Activated T-cell treated with anti-CD3 and anti-CD28 coated beads for 24 hours (primary cell): Measurements from ENCODE around the gene ACSM2B.
"Not testable (repeated sequence)": the region's sequence is repeated elsewhere in the genome, so short reads cannot be mapped to it uniquely, and the experiment has no call there.

Experiments
- DNase-seq: peaks from one replicate; pipeline ENCODE4 v3.0.0-alpha.2; 2020; ENCODE audit warnings: low read depth

The ACSM2B gene

GRCh38 chr16:20595694-20596093, 19.5 kb upstream of the ACSM2B start:
- DNase-seq = not testable (repeated sequence)

DNA sequence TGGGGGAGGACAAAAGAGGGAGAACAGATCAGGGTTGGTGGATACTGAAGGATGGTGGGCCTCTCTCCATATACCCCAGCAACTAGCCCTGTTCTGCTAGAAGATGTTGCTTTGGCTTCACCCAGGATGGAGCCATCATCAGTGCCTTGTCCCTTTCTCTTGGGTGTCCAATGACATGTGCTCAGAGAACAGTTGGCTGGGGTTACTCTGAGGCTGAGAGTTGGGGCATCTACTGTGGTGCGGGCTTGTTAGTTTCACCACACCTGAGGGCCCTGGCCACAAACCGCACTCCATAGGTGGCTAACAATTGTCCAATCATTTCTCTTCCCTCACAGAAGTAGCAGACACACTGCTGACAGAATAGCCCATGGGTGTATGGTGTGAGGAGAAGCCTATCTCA, 18.9 kb upstream of the ACSM2B start:
- DNase-seq = not testable (repeated sequence)

GRCh38 chr16:20592780-20593179, 16.6 kb upstream of the ACSM2B start:
- not testable (repeated sequence) for DNase-seq

- DNase-seq = not testable (repeated sequence)
These were observed 13.3 kb upstream of the ACSM2B start for GRCh38 chr16:20589486-20589885.

DNA sequence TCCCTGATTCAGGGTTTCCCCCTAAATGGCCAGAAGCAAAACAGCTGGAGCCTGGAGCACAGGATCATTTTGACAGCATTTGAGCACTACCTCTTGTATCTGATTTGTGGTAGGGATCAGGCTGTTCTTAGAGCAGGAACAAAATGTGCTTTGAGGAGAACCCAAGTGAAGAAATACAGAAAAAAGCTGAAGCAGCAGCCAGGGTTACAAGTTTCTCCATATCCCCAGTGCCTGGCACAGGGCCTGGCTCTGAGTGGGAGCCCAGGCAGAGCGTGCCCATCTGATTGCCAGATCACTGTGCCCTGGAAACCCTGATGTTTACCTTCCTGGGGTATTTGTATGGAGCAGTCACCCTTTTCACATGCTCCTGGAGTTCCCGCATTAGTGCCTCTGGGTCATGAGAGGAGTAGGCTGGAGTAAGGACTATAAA, 11.5 kb upstream of the ACSM2B start:
- not testable (repeated sequence) for DNase-seq

DNA sequence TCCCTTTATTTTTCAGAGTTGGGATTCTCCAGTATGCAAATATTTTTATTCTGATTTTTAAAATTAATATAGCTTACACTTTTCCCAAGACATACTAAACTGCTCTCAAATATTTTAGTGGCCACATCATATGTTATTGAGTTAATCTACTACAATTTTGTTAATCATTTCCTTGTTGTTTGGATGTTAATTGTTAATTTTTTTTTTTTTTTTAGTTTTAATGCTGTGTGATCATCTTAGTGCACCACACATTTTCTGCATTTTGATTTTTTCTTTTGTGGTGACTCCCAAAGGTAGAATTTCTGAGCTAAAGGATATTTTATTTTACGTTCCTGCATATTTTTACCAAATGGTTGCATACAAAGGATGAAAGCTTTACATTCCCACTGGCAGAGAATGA, 10.5 kb upstream of the ACSM2B start:
- DNase-seq = not testable (repeated sequence)

GRCh38 chr16:20586112-20586511, 9.9 kb upstream of the ACSM2B start:
- DNase-seq = not testable (repeated sequence)

GRCh38 chr16:20580487-20581259, 4.5 kb upstream of the ACSM2B start:
- not testable (repeated sequence) for DNase-seq

DNA sequence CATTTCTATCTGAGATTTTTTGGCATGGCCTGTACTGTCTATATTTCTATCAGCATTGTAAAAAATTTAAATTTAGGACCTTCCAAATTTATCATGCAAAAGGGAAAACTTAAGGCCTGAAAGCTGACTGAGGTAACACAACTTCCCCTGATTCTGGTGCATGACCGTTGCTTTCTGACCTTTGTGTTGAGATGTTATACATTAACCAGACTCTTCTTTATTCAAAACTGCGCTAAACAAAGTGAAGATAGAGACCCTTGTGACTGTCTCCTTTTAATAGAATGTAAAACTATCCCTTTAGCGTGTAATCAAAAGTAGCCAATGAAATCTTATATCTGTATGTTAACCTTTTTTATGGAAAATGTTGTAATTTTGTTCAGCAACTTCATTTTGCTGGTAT, 1.9 kb upstream of the ACSM2B start:
- DNase-seq = not testable (repeated sequence)

DNA sequence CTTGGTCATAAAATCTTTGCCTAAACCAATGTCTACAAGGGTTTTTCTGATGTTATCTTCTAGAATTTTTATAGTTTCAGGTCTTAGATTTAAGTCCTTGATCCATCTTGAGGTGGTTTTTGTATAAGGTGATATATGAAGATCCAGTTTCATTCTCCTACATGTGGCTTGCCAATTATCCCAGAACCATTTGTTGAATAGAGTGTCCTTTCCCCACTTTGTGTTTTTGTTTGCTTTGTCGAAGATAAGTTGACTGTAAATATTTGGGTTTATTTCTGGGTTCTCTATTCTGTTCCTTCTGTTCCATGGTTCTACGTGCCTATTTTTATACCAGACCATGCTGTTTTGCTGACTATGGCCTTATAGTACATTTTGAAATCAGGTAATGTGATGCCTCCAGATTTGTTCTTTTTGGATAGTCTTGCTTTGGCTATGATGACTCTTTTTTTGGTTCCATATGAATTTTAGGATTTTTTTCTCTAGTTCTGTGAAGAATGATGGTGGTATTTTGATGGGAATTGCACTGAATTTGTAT, 7.0 kb downstream of the ACSM2B start:
- not testable (repeated sequence) for DNase-seq

DNA sequence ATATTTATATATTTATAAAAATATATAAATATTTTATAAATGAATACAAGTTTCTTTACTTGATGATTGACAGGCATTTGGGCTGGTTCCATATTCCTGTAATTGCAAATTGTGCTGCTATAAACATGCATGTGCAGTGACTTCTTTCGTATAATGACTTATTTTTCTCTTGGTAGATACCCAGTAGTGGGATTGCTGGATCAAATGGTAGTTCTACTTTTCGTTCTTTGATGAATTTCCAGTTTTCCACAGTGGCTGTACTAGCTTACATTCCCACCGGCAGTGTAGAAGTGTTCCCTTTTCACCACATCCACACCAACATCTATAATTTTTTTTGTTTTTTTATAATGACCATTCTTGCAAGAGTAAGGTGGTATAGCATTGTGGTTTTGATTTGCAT, 7.8 kb downstream of the ACSM2B start:
- no peak for DNase-seq

DNA sequence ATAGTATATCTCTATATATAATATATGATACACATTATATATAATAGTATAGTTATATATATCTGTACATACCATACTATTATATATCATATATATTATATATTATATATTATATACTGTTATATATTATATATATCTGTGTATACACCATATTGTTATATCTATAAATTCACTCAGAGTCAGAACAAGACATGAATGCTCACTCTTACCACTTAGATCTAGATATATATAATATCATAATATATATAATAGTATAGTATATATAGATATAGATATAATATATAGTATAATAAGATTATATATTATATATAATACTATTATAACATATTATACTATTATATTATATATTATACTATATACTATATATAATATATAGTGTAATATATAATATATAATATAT, 9.3 kb downstream of the ACSM2B start:
- DNase-seq = no peak

DNA sequence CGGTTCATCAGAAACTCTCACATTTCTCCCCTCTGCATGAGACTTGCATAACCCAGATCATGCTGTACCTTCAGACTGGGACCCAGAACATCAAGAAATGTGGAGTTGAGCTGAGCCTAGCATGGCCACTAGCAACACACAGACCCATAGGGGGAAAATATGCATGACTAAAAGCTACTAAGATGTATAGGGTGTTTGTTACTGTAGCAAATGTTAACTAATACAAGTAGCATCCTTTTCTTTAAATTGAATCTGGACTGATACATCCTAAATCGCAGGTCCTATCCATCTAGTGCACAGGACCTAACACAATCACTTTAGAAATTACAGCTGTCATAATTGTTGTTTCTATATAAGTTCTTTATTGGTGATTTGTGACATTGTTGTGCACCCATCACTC, 10.8 kb downstream of the ACSM2B start:
- not testable (repeated sequence) for DNase-seq

- not testable (repeated sequence) for DNase-seq
These were observed 11.9 kb downstream of the ACSM2B start for GRCh38 chr16:20564218-20564617.

GRCh38 chr16:20555628-20556027, 20.5 kb downstream of the ACSM2B start:
- not testable (repeated sequence) for DNase-seq

DNA sequence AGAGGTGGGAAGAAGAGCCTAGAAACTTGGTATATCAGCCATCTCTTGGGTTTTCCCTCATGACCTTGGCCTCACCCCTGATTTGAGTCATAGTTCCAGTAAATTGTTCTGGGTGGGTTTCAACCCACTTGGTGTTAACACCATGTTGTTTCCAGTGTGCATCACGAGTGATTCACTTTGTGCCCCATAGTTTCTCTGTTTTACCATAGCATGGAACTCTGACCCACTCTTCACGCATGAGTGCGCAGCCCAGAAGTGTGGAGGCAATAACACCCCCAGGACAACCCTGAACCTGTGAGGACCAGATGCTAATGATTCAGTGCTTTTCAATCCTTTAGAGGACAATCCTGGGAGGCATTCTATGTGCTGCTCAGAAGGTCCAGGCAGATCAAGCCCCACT, 21.5 kb downstream of the ACSM2B start:
- not testable (repeated sequence) for DNase-seq

DNA sequence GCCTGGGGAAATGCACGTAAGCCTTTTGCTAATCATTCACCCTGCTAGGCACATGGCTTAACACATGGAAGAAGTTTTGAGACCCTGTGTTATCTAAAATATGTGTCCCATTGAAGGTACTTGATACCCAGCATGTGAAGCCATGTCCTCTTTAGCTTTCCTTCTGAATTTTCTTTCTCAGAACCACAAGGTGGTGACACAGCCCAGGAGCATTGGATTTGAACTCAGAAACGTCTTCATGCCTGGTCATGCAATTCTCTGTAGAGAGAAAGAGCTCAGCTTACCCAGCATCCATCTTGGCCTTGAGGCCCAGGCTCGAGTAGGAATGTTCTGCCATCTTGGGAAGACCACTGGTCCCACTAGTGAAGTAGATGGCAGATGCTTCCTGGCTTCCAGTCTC, 22.7 kb downstream of the ACSM2B start:
- DNase-seq = not testable (repeated sequence)

DNA sequence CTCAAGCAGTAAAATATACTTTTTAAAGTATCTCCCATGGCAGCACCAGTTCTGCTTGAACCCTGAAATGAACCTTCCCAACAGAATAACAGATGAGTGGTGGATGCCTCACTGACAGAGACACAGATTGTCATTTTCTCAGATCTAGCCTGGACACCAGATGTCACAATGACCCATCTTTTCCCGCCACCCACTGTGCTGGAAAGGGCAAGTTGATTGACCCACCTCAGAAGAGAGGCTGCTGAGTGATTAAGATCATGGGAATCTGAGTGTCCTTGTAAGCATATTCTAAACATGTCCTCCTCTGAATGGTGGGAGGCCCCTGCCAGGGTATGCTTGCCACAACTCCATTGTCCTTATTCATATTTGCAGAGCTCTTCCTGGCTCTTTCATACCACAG, 29.2 kb downstream of the ACSM2B start:
- DNase-seq = not testable (repeated sequence)

DNA sequence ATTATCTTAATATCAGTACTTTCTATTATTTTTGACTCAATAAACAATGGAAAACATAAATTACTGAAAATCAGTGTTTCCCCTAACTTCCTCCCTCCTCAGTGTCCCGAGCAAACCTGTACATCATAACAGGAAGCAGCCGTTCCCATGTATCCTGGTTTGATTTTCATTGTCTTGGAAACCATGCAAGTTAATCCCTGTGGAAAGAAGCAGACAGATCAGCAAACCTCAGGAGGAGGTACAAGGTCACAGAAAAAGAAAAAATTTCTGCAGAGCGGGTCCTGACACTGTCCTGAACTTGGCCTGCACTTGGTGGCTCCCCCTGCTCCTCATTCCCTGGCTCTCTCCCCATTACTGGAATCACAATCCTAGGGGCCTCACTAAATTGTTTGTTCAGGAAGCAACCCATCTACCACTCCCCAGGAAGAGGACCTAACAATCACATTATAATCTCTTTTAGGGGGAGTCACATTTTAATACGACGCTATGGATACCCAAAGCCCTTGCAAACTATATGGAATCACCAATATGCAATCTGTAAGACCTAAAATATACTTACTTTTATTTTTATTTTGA, 29.8 kb downstream of the ACSM2B start:
- not testable (repeated sequence) for DNase-seq

DNA sequence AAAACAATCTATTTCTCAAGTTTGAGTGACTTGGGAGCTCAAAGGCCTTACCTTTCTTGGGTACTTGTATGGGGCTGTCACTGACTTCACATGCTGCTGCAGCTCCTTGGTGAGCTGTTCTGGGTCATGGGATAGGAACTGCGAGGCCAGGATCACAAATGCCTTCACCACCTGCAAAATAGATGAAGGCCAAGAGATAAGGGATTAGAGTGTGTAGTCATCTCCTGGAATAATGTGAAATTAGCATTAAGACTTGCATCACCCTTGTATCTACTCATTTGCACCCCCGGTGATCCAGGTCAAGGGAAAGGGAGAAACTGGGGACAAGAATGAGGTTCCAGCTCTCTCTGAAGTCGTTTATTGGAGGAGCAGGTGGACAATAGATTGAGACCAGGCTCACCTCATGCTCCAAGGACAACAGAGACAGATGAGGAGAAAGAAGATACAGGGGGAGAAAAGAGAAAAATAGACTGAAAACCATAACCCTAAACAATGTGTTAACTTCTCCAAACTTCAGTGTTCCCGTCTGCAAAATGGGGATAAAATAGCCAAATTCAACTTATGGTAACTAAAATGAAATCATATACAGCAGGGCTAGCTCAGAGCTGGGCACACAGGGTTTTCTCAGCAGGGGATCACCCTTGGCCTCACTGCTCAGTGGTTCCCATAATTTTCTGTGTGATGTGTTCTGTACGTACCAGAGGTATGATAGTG, 35.4 kb downstream of the ACSM2B start:
- DNase-seq = not testable (repeated sequence)

DNA sequence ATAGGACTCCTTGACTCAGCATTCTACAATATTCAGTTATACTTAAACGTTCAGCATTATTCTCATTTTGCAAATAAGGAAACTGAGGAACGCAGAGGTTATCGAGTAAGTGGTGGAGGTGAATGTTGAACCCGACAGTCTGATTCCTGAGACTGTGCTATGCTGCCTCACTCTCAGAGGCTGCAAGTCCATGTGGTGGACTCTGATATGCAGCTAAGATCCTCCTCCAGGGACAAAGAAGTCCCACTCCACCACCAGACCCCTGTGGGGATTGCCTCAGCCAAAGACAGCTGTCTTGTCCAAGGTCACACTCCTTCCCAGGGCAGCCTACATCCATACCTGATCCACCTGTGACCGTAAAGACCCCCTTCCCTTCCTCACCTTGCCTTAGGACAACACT, 37.5 kb downstream of the ACSM2B start:
- DNase-seq = no peak

GRCh38 chr16:20538181-20538580, 38.0 kb downstream of the ACSM2B start:
- no peak for DNase-seq

DNA sequence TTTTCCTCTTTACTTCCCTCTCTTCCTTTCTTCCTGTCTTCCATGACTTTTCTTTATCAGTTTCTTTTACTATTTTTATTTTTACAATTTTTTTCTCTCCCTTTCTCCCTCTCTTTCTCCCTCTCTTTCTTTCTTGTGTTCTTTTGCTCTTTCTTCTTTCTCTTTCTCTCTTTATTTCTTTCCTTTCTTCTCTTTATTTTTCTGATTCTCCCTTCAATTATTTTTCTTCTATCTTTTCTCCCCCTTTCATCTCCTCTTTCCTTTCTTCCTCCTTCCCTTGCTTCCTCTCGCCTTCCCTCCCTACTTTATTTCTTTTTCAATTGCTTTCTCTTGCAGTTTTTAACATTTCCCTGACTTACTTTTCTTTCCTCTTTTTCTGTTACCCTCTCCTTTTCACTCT, 39.5 kb downstream of the ACSM2B start:
- not testable (repeated sequence) for DNase-seq
